Activated T-helper 1 cell treated with anti-CD3 and anti-CD28 coated beads, Interleukin-2, amount 50 U/mL, for 16 hours (primary cell): Measurements from ENCODE around the gene IP6K1.

Experiments
- DNase-seq, 2 donors: peaks; one replicate each; pipeline ENCODE4 v3.0.0-alpha.2; 2020; ENCODE audit warnings: low read depth in 1 of 2, low spot score in 1 of 2

IP6K1 gene

DNA sequence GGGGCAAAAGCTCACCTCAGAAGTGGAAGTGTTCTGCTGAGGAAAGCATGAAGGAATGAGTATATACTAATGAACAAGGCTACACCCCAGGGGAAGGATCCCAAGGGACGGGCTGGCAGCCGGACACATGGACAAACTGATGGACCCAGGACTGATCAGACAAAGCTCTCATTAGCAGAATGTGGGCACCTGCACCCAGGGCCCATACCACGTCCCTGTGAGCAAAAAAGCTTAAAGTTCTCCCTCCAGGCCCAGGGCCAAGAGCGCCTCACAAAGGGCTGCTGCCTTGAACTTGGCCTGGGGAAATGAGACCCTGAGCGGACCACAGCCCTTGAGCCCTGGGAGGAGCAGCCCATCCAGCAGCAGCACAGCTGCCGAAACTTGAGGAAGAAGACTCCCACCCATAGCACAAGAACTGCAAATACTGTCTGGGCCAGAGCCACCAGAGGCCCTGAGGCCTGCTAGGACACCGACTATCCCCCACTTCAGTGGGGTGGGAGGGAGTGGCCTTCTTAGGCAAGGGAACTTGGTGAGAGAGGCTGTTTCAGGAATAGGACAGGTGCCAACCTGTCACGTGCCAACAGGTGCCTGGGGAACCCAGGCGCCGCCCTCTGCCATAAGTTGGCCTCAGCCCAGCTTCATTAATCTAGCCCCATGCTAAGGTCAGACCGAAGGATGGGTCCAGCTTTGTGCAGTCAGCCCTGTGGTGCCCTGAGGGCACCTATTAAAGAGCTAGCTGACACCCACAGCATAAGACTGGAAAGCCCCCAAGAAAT lies 60.2 kb downstream of the IP6K1 start:
- DNase-seq = no peak

DNA sequence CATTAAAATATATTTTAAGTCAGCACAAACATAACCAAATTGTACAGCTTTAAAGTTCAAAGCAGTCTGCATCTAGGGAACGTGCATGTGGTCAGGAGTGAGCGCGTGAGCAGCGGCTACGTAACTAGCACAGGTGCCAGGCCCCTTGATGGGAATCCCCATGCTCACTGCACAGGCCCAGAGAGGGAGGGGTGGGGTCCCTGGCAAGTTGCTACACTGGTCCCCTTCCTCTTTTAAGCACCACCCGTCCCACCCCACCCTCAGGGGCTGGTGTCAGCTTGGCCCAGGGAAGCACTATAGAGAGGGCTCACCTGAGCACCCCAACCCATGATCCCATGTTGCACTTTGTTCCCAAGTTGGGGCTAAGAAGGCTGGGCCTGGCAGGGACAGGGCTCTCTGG lies 61.8 kb downstream of the IP6K1 start:
- DNase-seq = no peak

DNA sequence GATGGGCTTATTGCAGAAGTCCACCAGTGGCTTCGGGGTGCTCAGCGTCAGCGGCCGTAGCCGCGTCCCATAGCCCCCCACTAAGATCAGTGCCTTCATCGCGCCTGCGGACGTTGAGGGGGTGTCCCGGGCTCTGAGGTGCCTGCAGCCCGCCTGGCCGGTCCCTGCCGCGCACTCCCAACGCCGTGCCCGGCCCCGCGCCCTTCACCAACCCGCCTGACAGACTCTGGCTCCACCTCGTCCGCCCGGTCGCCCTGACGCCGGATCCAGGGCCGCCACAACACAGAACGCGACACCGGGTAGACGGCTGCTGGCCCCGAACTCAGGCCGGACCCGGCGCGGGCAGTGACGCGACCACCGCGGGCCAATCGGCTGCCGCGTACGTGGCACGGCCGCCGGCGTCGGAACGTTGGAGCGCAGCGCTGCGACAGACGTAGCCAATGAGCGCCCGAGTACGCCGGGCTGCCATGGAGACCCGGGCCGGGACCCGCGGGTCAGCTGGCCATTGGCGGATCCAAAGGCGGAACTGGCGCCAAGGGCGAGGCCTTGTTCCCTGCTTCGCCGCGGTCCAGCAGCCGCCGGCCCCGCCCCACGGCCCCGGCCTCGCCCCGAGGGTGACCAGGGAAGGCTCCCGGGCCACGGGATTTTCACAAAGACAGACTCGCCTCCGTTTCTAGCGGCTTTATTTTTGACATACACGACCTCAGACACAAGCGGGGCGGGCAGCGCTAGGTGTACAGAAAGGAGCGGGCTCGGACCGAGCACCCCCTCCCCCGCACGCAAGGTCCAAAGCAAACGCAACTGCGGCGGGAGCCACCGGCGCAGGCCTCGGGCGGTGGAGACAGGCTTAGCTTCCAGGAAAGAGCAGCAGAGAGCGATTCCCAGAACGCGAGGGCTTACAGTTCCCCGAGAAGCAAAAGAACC lies 62.5 kb downstream of the IP6K1 start, which contains the start of gene GMPPB:
Gene GMPPB, minus strand, starts transcription at position 324 of the 924 bp plus-strand sequence. Its CDS starts 225 bp downstream, at position 99.
- peak; percentile 85 to 89 for DNase-seq

DNA sequence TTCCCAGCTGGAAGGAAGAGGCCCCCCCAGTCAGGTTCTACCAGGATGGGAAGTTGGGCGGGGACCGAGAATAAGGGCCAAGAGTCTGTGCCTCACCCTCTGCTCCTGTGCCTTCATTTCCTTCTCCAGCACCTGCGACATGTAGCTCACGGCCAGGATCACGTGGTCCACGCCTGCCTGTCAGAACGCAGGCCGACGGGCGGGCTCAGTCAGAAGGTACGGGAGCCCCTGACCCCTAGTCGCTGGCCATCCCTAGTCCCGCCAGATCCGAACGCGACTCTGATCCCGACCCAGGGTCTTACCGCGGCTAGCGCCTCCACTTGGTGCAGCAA lies 63.1 kb downstream of the IP6K1 start:
- peak in 1 of 2 donors; percentile 40 for DNase-seq

DNA sequence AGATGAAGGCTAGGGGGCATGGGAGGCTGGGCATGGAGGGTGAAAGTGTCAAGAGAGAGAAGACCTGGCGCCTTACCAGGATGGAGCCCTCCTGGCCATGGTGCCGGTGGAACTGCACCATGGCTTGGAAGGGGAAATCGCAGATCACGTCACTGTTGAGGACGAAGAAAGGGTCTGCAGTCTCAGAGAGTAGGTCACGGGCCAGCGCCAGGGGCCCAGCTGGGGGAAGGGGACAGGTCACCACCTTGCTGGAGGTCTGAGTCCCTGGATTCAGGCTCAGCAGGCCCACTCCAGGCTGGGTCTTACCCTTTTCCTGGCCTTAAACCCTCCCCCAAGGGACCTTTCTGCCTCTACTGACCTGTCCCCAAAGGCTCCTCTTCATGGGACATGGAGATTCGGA lies 63.4 kb downstream of the IP6K1 start:
- DNase-seq = no peak

DNA sequence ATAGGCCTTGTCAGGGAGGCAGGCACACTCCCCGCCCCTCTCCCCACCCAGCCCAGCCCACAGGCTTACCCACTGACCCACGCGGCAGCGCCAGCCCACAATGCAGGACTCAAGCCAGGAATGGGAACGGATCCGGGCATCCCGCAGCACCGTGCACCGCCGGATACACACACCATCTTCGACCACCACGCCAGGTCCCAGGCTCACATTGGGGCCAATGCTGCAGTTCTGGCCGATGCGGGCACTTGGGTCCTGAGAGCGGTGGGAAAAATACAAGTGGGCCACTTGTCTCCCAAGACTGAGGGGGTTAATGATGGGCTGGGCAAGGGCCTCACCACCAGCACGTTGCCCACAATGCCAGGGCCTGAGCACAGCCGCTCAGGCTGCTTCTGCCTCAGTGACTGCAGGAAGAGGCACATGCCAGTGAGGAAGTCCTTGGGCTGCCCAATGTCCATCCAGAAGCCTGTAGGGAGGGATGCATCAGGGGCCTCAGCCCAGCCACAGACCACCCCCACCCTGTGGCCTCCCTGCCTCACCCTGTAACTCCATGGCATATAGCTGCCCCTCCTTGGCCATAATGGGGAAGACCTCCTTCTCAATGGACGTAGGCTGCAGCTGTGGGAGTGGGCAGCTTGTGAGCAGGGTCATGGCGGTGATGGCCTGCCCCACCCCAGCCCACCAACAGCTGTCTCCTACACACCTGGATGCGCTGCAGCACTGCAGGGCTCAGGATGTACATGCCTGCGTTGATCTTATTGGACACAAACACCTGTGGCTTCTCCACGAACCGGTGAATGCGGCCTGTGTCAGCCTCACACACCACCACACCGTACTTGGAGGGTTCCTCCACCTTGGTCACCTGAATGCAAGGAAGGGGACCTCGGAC lies 64.2 kb downstream of the IP6K1 start:
- DNase-seq = no peak

DNA sequence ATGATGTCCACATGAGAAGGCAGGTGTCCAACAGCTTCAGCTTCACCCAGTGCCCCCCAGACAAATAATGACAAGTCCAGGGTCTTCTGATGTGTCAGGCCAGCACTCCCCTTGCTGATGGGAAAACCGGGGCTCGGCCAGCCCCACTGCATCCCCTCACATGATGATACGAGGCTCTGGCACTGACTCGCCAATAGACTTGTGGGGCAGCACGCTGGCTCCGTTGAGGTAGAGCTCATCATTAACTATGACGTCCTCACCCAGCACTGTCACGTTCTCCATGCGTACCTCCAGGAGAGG lies 64.8 kb downstream of the IP6K1 start:
- DNase-seq = no peak

DNA sequence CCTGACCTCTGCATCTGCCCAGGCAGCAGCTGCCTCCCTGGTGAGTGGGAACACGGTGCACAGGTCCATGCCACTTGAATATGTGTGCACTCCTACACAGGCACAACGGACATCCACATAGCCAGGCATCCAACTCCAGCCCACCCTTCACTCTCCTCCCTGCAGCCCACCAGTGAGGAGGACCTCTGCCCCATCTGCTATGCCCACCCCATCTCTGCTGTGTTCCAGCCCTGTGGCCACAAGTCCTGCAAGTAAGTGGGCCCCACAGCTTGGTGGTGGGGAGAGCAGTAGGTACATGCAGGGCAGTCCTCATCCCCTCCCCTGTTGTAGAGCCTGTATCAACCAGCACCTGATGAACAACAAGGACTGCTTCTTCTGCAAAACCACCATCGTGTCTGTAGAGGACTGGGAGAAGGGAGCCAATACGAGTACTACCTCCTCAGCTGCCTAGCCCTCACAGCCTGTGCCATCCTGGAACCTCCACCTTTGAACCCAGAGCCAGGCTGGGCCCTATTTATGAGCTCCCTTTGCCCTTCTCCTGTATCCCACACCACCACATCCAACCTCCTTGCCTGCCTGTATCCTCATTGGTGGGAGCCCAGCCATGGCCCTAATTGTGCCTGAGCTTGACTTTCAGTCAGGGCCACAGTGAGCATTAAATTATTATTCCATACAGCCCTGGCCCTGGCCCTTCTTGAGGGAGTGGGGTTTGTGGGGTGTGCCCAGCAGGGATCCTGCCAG lies 65.3 kb downstream of the IP6K1 start:
- DNase-seq = no peak

DNA sequence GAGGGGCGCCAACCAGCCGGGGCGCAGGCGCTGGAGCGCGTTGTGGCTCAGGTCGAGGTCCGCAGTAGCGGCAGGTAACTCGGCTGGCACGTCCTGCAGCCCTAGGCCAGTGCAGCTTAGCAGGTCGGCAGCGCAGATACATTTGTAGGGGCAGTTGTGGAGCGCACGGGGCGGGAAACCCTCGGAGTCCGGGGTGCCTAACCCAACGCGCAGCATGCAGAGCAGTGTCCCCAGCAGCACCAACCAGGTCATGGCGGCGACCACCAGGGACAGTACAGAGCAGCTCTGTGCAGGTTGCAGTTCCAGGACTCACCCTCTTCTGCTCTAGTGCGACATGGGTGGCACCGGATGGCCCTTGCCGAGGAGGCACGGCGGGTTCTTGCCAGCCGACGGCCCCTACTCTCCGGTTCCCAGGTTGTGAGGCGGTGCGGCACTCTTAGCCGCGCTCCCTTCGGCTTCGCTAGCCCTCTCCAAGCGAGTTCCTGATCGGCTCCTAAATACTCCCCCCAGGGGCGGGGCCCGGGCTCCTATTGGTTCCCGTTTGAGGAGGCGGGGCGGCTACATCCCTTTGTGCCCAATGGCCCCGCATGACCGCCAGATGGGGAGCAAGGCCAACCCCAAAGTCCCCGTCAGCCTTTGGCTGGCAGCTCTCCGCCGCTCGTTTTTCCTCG lies 67.0 kb downstream of the IP6K1 start, which contains the start of gene AMIGO3:
Gene AMIGO3, minus strand, starts transcription at position 471 of the 671 bp plus-strand sequence. Its CDS starts 219 bp downstream, at position 252.
- peak; percentile 80 to 82 for DNase-seq

DNA sequence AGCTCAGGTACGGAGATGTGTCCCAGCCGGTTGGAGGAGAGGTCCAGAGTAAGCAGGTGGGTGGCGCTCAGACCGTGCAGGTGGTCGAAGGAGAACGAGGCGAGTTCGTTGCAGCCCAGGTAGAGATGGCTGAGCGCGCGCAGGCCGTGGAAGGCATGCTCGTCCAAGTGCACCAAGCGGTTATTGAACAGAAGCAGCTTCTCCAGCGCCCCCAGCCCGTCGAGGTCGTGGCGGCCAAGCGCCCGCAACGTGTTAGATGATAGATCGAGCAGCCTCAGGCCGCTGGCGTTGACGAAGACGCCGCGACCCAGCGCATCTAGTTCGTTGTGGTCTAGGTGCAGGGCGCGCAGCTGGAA lies 67.5 kb downstream of the IP6K1 start:
- no peak for DNase-seq

- DNase-seq = no peak
Measured at GRCh38 chr3:49717959-49718857, 68.1 kb downstream of the IP6K1 start.

DNA sequence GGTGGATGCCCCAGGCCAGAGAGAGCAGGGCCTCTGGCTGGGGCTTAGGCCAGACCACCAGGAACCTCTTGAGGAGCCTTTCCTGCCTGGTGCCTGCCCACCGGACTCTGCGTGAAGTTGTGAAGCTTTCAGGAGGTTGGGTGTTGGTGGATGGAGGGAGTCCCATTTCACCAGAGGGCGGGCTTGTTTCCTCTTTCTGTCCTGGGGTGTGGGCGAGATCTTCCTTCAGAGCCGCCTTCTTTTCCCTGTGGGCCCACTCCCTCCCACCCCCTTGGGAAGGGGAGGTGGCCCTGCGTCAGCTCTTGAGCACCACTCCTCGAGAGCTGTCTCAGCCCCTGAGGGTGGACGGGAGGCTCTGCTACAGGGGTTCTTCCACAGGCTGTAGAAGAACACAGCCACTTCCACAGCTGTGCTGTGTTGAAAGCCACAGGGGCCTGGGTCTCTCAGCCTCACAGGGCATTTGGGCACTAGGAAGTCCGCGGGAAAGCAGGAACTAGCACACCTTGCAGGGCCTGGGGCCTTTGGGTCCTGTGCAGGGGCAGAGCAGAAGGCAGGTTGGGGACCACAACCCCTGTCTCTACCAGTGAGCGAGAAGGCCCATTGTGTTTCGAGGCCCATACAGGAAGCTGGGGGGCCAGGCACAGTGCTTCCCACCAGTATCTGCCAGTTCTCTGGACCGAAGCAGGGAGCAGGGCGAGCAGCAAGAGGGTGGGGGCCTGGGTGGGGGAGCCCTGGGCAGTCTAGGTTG lies 69.0 kb downstream of the IP6K1 start:
- DNase-seq = no peak

DNA sequence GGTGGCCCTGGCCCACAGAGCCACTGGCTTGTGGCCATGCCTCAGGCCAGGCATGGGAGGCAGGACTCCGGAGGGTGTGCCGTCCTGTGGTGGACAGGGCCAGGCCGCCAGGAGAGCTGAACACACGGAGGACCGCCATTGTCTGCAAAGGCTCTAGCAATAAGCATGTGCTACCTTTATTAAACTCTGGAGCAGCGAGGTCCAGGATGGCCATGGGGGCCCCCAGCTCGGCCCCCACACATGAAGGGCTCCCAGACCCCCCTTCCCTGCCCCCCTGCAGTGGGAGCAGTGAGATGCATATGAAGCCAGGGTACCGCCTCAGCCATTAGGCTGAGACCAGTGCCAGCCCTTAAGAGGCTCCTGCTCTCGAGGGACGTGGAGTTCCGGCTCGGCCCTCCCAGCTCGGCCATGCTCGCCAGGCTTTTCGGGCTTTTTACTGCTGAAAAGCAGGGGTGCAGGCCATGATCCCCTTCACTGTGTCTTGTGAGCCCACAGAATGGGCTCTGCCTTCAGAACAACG lies 69.6 kb downstream of the IP6K1 start:
- no peak for DNase-seq

DNA sequence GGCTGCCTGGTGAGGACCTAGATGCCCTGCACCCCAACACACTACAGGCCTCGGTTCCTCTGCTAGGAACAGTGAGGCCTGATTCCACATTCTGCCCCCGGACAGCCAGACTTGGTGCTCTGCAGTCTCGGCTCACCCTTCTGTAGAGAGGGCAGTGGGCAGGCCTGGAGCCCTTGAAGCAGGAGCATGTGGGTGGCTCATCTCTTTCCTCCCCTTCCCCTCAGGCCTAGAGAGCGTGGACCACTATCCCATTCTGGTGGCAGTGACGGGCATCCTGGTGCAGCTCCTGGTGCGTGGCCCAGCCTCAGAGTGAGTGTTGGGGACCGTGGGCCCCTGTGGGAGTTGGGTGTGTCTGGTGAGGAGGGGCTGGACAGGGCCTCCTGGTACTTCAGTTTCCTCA lies 70.2 kb downstream of the IP6K1 start:
- no peak for DNase-seq

DNA sequence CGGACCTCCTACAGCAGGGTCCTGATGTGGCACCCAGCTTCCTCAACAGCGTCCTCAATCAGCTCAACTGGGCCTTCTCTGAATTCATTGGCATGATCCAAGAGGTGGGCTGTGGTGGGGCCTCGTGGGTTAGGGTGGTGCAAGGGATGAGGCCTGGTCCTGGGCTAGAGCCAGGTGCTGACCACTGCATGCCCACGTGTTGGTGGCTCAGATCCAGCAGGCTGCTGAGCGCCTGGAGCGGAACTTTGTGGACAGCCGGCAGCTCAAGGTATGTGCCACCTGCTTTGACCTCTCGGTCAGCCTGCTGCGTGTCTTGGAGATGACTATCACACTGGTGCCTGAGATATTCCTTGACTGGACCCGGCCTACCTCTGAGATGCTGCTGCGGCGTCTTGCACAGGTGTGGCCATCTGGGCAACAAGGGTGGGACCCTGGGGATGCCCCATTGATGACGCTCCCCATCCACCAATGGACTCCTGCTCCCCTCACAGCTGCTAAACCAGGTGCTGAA lies 70.7 kb downstream of the IP6K1 start:
- DNase-seq = no peak

DNA sequence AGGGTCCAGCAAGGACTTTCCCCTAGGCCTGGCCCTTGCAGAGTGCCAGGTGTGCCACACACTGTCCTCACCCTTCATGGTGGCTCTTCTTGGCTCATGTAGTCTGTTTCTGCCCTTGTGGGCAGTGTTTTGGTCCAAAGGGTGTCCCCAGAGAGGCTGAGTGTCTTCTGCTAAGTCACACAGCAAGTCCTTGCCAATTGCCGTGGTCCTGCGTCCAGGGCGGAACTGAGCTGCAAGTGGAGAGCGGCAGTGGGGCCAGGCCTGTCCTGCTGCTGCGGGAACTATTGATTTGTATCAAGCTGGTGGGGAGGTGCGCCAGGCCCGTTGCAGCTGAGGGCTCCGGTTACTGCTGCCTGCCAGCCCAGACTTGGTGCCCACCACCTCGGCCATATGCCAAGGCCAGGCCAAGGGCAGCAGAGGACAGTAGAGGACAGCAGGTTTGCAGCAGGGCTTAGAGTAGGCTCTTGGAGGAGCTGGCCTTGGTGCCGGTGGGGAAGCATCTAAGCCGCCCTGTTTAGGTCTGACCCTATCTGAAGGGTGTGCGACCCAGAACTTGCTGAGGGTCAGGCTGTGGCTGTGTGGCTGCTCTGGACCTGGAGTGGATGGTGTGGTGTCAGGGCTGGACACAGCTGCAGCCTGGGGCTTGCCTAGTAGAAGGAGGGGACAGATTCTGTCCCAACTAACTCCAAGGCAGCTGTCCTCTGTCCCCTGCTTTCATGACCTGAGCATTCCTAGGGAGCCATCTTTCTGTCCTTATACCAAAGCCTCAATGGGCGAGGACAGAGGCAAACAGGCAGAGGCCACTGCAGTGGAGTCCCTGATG lies 71.4 kb downstream of the IP6K1 start:
- no peak for DNase-seq
